ENCODE measurements around the gene VSIG2.

The VSIG2 gene

GRCh38 chr11:124727474-124727873 is 24.6 kb downstream of the VSIG2 start:
- no peak overlapping the region for H3K4me3 ChIP-seq (ENCODE audit: low read depth, low read length)
- H3K27ac ChIP-seq (ENCODE audit: extremely low read depth, low read depth, low read length), result no peak overlapping the region
- H3K4me1 ChIP-seq (ENCODE audit: control insufficient read depth, insufficient read depth, low read length), result peaks cover 3% of the 10 kb centered on the region; the same call in 1 of the 2 replicates
- POLR2A ChIA-PET, result no interaction called here
- TF ChIP-seq SALL2 (tag by site-specific recombination; IDR thresholded peaks at IDR 0.05; ENCODE audit: borderline replicate concordance) (no peak), ZNF202 (tag by site-specific recombination; IDR thresholded peaks at IDR 0.05; ENCODE audit: borderline replicate concordance) (no peak), ZNF707 (tag by site-specific recombination; IDR thresholded peaks at IDR 0.05) (no peak), ZNF37A (tag by site-specific recombination; IDR thresholded peaks at IDR 0.05) (no peak), ZNF341 (tag by site-specific recombination; IDR thresholded peaks at IDR 0.05; ENCODE audit: low read depth) (no peak), CTCF (tag by site-specific recombination; IDR thresholded peaks at IDR 0.05) (no peak), ZNF664 (tag by site-specific recombination; IDR thresholded peaks at IDR 0.05) (no peak), ZNF623 (tag by site-specific recombination; IDR thresholded peaks at IDR 0.05) (no peak), ZBTB21 (tag by site-specific recombination; IDR thresholded peaks at IDR 0.05) (no peak), PRDM6 (tag by site-specific recombination; IDR thresholded peaks at IDR 0.05) (no peak), ZNF560 (tag by site-specific recombination; IDR thresholded peaks at IDR 0.05; ENCODE audit: borderline replicate concordance) (no peak), ZNF18 (tag by site-specific recombination; IDR thresholded peaks at IDR 0.05) (no peak), ZBTB17 (tag by site-specific recombination; IDR thresholded peaks at IDR 0.05) (no peak), FEZF1 (tag by site-specific recombination; IDR thresholded peaks at IDR 0.05) (no peak), ZEB2 (tag by site-specific recombination; IDR thresholded peaks at IDR 0.05) (no peak), ZNF148 (tag by site-specific recombination; IDR thresholded peaks at IDR 0.05; ENCODE audit: borderline replicate concordance) (no peak), ZNF155 (tag by site-specific recombination; IDR thresholded peaks at IDR 0.05) (no peak), PRDM10 (tag by site-specific recombination; IDR thresholded peaks at IDR 0.05) (no peak), ZNF521 (tag by site-specific recombination; IDR thresholded peaks at IDR 0.05) (no peak)
- CTCF ChIA-PET, result no interaction called here
- H3K9me3 ChIP-seq (ENCODE audit: control insufficient read depth, insufficient read depth, low read depth, low read length), result no peaks in the 10 kb centered on the region
- H3K36me3 ChIP-seq (ENCODE audit: control insufficient read depth in 2 of 2, insufficient read depth in 1 of 2, low read length in 2 of 2), result no peaks in the 10 kb centered on the region
